ENCODE data around the gene CAPN13.

Gene CAPN13

GRCh38 chr2:30679426-30680088 lies 127.7 kb downstream of the CAPN13 start:
- no peak for DNase-seq

DNA sequence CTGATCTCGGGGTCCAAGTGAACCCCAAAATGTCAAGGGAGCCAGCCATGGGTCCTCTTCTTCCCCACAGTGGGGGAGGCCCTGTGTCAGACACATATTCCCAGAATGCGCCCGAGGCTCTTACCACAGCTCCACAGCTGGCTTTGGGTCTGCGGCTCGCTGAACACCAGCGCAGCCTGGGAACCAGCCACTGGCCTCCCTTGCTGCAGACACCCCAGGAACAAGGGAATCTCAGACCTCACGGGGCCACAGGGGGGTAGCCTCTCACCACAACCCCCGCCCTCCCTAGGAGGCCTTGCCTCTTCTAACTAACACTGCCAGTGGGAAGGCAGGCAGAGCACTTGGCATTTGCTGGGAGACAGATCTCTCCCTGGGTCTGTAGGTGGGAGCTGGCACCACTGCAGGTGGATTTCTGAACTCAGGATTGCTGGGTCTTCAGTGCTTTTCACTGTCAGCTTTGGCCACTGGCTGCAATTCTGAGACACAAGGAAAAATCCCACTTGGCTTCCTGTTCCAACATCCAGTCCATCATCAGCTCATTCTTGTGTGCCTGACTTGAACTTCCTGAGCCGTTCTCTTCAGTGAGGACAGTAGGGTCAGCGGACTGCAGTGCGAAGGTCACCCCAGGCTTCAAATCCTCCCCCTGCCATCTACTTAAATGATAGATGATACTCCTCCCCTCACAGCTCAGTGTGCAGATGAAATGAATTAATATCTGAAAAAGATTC lies 128.7 kb downstream of the CAPN13 start:
- peak; percentile 22 for DNase-seq

- DNase-seq = peak; percentile 35
Observed at GRCh38 chr2:30677861-30678385, 129.3 kb downstream of the CAPN13 start.

- DNase-seq = no peak
Observed at GRCh38 chr2:30677231-30677630, 130.0 kb downstream of the CAPN13 start.

GRCh38 chr2:30675758-30676157 lies 131.5 kb downstream of the CAPN13 start:
- DNase-seq = peak; percentile 32

DNA sequence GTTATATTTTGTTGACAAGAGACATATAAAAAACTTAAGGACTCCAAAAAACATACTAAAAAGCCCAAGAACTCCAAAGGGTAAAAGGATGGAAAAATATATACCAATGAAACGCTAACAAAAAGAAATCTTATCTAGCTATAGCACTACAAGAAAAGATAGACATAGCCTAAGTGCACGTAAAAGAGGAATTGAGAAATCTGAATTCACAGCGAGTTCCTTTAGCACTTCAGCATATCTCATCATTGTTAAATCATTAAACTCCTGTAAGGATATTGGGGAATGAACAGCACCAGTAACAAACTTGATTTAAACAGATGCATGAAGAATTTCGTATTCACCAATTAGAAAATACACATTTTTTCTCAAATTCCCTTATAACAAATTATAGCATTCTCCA lies 134.1 kb downstream of the CAPN13 start:
- no peak for DNase-seq
